Stimulated activated effector memory CD8-positive, alpha-beta T cell treated with anti-CD3 and anti-CD28 coated beads, Interleukin-12 subunit alpha, Interleukin-12 subunit beta, amount 100 ng/mL, for 72 hours (primary cell): Measurements from ENCODE around the gene AMH.

ENCODE experiments used
- ATAC-seq: fragments of 150-1000 bp; cut with Tn5 transposase; 2 replicates; pipeline ENCODE4 v1.10.0; 2021
- DNase-seq, 2 donors: peaks; one replicate each; pipeline ENCODE4 v3.0.0; 2021 to 2022; ENCODE audit warnings: low spot score in 2 of 2
- H3K27ac Mint-ChIP-seq: one replicate; pipeline ENCODE4 v1.8.0; 2022; ENCODE audit warnings: mild to moderate bottlenecking, mixed read lengths
- H3K36me3 Mint-ChIP-seq: one replicate; pipeline ENCODE4 v1.8.0; 2022; ENCODE audit warnings: mild to moderate bottlenecking, mixed read lengths
- H3K4me1 Mint-ChIP-seq: one replicate; pipeline ENCODE4 v1.8.0; 2022; ENCODE audit warnings: mixed read lengths
- H3K4me3 Mint-ChIP-seq: one replicate; pipeline ENCODE4 v1.8.0; 2022; ENCODE audit warnings: mild to moderate bottlenecking, mixed read lengths
- H3K9me3 Mint-ChIP-seq: one replicate; pipeline ENCODE4 v1.8.0; 2022; ENCODE audit warnings: mixed read lengths

Gene AMH

GRCh38 chr19:2288818-2289713 lies 39.9 kb downstream of the AMH start:
- H3K36me3 Mint-ChIP-seq: peaks cover 24% of the 10 kb centered on the region
- H3K27ac Mint-ChIP-seq: peak overlapping the region; percentile 94
- ATAC-seq (peak; percentile 22), DNase-seq (no peak)
- peaks cover 27% of the 10 kb centered on the region for H3K4me1 Mint-ChIP-seq
- no peaks in the 10 kb centered on the region for H3K9me3 Mint-ChIP-seq
- H3K4me3 Mint-ChIP-seq: peak overlapping the region; percentile 77

GRCh38 chr19:2289714-2290435 lies 40.8 kb downstream of the AMH start:
- DNase-seq: peak in 1 of 2 donors; percentile 71
- Mint-ChIP-seq H3K9me3 (no peaks in the 10 kb centered on the region), H3K4me1 (peaks cover 29% of the 10 kb centered on the region), H3K4me3 (peak overlapping the region; percentile 77), H3K36me3 (peaks cover 23% of the 10 kb centered on the region), H3K27ac (peak overlapping the region; percentile 94)
- peak; percentile 79 for ATAC-seq

- Mint-ChIP-seq H3K27ac (no peak overlapping the region), H3K36me3 (peaks cover 23% of the 10 kb centered on the region), H3K4me3 (peak overlapping the region; percentile 77), H3K9me3 (no peaks in the 10 kb centered on the region), H3K4me1 (peaks cover 29% of the 10 kb centered on the region)
- ATAC-seq (peak; percentile 38), DNase-seq (no peak)
Observed at GRCh38 chr19:2290441-2291184, 41.5 kb downstream of the AMH start.

GRCh38 chr19:2291185-2291751 lies 42.1 kb downstream of the AMH start:
- ATAC-seq: no peak
- no peak for DNase-seq
- Mint-ChIP-seq H3K4me1 (peaks cover 29% of the 10 kb centered on the region), H3K9me3 (no peaks in the 10 kb centered on the region), H3K36me3 (peaks cover 23% of the 10 kb centered on the region), H3K4me3 (peak overlapping the region; percentile 77), H3K27ac (no peak overlapping the region)

GRCh38 chr19:2294687-2295335 lies 45.7 kb downstream of the AMH start:
- DNase-seq: no peak
- ATAC-seq: no peak
- H3K36me3 Mint-ChIP-seq: peaks cover 15% of the 10 kb centered on the region
- H3K27ac Mint-ChIP-seq: no peak overlapping the region
- no peak overlapping the region for H3K4me3 Mint-ChIP-seq
- no peaks in the 10 kb centered on the region for H3K9me3 Mint-ChIP-seq
- peaks cover 10% of the 10 kb centered on the region for H3K4me1 Mint-ChIP-seq

GRCh38 chr19:2296141-2296540 lies 47.0 kb downstream of the AMH start:
- peaks cover 6% of the 10 kb centered on the region for H3K4me1 Mint-ChIP-seq
- H3K36me3 Mint-ChIP-seq: peaks cover 15% of the 10 kb centered on the region
- no peak overlapping the region for H3K4me3 Mint-ChIP-seq
- DNase-seq (no peak), ATAC-seq (no peak)
- H3K9me3 Mint-ChIP-seq: no peaks in the 10 kb centered on the region
- H3K27ac Mint-ChIP-seq: no peak overlapping the region

- no peaks in the 10 kb centered on the region for H3K36me3 Mint-ChIP-seq
- peaks cover 7% of the 10 kb centered on the region for H3K4me1 Mint-ChIP-seq
- no peak overlapping the region for H3K27ac Mint-ChIP-seq
- no peak for ATAC-seq
- DNase-seq: no peak
- no peaks in the 10 kb centered on the region for H3K9me3 Mint-ChIP-seq
- H3K4me3 Mint-ChIP-seq: no peak overlapping the region
Observed at GRCh38 chr19:2300533-2300932, 51.4 kb downstream of the AMH start.
